T-helper 1 cell treated with Interleukin-12 subunit alpha and Interleukin-12 subunit beta and Interleukin-4 antibody, amounts not matched to agents 30 μg/mL and 1 μg/mL, for 36 hours (primary cell): ENCODE data around the gene SMC1B.

Experiments
- H3K27ac Mint-ChIP-seq: one replicate; pipeline ENCODE4 v1.8.0; 2021; ENCODE audit warnings: mild to moderate bottlenecking, mixed read lengths
- H3K27me3 Mint-ChIP-seq: one replicate; pipeline ENCODE4 v1.8.0; 2021; ENCODE audit warnings: low read depth, mixed read lengths
- H3K36me3 Mint-ChIP-seq: one replicate; pipeline ENCODE4 v1.8.0; 2021; ENCODE audit warnings: low read depth, mixed read lengths
- H3K4me1 Mint-ChIP-seq: one replicate; pipeline ENCODE4 v1.8.0; 2021; ENCODE audit warnings: low read depth, mixed read lengths
- H3K4me3 Mint-ChIP-seq: one replicate; pipeline ENCODE4 v1.8.0; 2021; ENCODE audit warnings: mild to moderate bottlenecking, moderate library complexity, mixed read lengths
- H3K9me3 Mint-ChIP-seq: one replicate; pipeline ENCODE4 v1.8.0; 2021; ENCODE audit warnings: mixed read lengths

SMC1B gene

GRCh38 chr22:45429981-45430775 is 16.8 kb upstream of the SMC1B start:
- H3K9me3 Mint-ChIP-seq: peaks cover 8% of the 10 kb centered on the region
- peaks cover 3% of the 10 kb centered on the region for H3K36me3 Mint-ChIP-seq
- H3K4me3 Mint-ChIP-seq: no peak overlapping the region
- H3K27ac Mint-ChIP-seq: no peak overlapping the region
- peaks cover 3% of the 10 kb centered on the region for H3K4me1 Mint-ChIP-seq
- no peaks in the 10 kb centered on the region for H3K27me3 Mint-ChIP-seq

- Mint-ChIP-seq H3K27me3 (no peaks in the 10 kb centered on the region), H3K9me3 (peaks cover 8% of the 10 kb centered on the region), H3K4me1 (peaks cover 3% of the 10 kb centered on the region), H3K4me3 (no peak overlapping the region), H3K27ac (no peak overlapping the region), H3K36me3 (peaks cover 3% of the 10 kb centered on the region)
Measured at GRCh38 chr22:45429424-45429823, 16.0 kb upstream of the SMC1B start.

GRCh38 chr22:45428391-45429385 is 15.3 kb upstream of the SMC1B start:
- peaks cover 8% of the 10 kb centered on the region for H3K9me3 Mint-ChIP-seq
- H3K4me1 Mint-ChIP-seq: peaks cover 3% of the 10 kb centered on the region
- H3K4me3 Mint-ChIP-seq: no peak overlapping the region
- H3K27me3 Mint-ChIP-seq: no peaks in the 10 kb centered on the region
- H3K36me3 Mint-ChIP-seq: peaks cover 3% of the 10 kb centered on the region
- H3K27ac Mint-ChIP-seq: no peak overlapping the region

- Mint-ChIP-seq H3K4me3 (no peak overlapping the region), H3K9me3 (peaks cover 8% of the 10 kb centered on the region), H3K36me3 (peaks cover 3% of the 10 kb centered on the region), H3K27me3 (no peaks in the 10 kb centered on the region), H3K27ac (no peak overlapping the region), H3K4me1 (peaks cover 3% of the 10 kb centered on the region)
Measured at GRCh38 chr22:45427114-45427513, 13.7 kb upstream of the SMC1B start.

GRCh38 chr22:45426387-45426786 is 13.0 kb upstream of the SMC1B start:
- H3K4me3 Mint-ChIP-seq: no peak overlapping the region
- H3K9me3 Mint-ChIP-seq: peaks cover 8% of the 10 kb centered on the region
- peaks cover 6% of the 10 kb centered on the region for H3K36me3 Mint-ChIP-seq
- H3K4me1 Mint-ChIP-seq: peaks cover 4% of the 10 kb centered on the region
- no peaks in the 10 kb centered on the region for H3K27me3 Mint-ChIP-seq
- H3K27ac Mint-ChIP-seq: no peak overlapping the region

GRCh38 chr22:45425531-45426265 is 12.3 kb upstream of the SMC1B start:
- H3K36me3 Mint-ChIP-seq: peaks cover 6% of the 10 kb centered on the region
- H3K9me3 Mint-ChIP-seq: peaks cover 8% of the 10 kb centered on the region
- H3K4me1 Mint-ChIP-seq: peaks cover 4% of the 10 kb centered on the region
- no peak overlapping the region for H3K4me3 Mint-ChIP-seq
- H3K27ac Mint-ChIP-seq: no peak overlapping the region
- no peaks in the 10 kb centered on the region for H3K27me3 Mint-ChIP-seq

- Mint-ChIP-seq H3K27ac (no peak overlapping the region), H3K27me3 (no peaks in the 10 kb centered on the region), H3K36me3 (peaks cover 11% of the 10 kb centered on the region), H3K4me3 (no peak overlapping the region), H3K9me3 (peaks cover 8% of the 10 kb centered on the region), H3K4me1 (peaks cover 7% of the 10 kb centered on the region)
Measured at GRCh38 chr22:45425101-45425500, 11.7 kb upstream of the SMC1B start.

GRCh38 chr22:45424241-45424731 is 10.9 kb upstream of the SMC1B start:
- H3K4me3 Mint-ChIP-seq: no peak overlapping the region
- H3K4me1 Mint-ChIP-seq: peaks cover 7% of the 10 kb centered on the region
- H3K9me3 Mint-ChIP-seq: peaks cover 8% of the 10 kb centered on the region
- H3K27me3 Mint-ChIP-seq: no peaks in the 10 kb centered on the region
- H3K36me3 Mint-ChIP-seq: peaks cover 13% of the 10 kb centered on the region
- no peak overlapping the region for H3K27ac Mint-ChIP-seq

GRCh38 chr22:45423524-45423923 is 10.1 kb upstream of the SMC1B start:
- no peaks in the 10 kb centered on the region for H3K27me3 Mint-ChIP-seq
- H3K4me1 Mint-ChIP-seq: peaks cover 9% of the 10 kb centered on the region
- H3K27ac Mint-ChIP-seq: no peak overlapping the region
- H3K36me3 Mint-ChIP-seq: peaks cover 20% of the 10 kb centered on the region
- H3K4me3 Mint-ChIP-seq: no peak overlapping the region
- H3K9me3 Mint-ChIP-seq: peaks cover 8% of the 10 kb centered on the region

GRCh38 chr22:45422237-45422983 is 9.0 kb upstream of the SMC1B start:
- no peak overlapping the region for H3K27ac Mint-ChIP-seq
- H3K4me1 Mint-ChIP-seq: peaks cover 6% of the 10 kb centered on the region

GRCh38 chr22:45421349-45422055 is 8.1 kb upstream of the SMC1B start:
- peaks cover under 1% of the 10 kb centered on the region for H3K9me3 Mint-ChIP-seq
- H3K4me1 Mint-ChIP-seq: peaks cover 8% of the 10 kb centered on the region
- H3K36me3 Mint-ChIP-seq: peaks cover 22% of the 10 kb centered on the region
- no peaks in the 10 kb centered on the region for H3K27me3 Mint-ChIP-seq
- no peak overlapping the region for H3K4me3 Mint-ChIP-seq
- no peak overlapping the region for H3K27ac Mint-ChIP-seq

More at GRCh38 chr22:45422237-45422983, 9.0 kb upstream of the SMC1B start:
- no peaks in the 10 kb centered on the region for H3K27me3 Mint-ChIP-seq
- H3K36me3 Mint-ChIP-seq: peaks cover 23% of the 10 kb centered on the region
- H3K9me3 Mint-ChIP-seq: peaks cover 8% of the 10 kb centered on the region
- H3K4me3 Mint-ChIP-seq: no peak overlapping the region

- H3K27ac Mint-ChIP-seq: no peak overlapping the region
- peaks cover 25% of the 10 kb centered on the region for H3K36me3 Mint-ChIP-seq
- no peaks in the 10 kb centered on the region for H3K9me3 Mint-ChIP-seq
- H3K4me3 Mint-ChIP-seq: no peak overlapping the region
- H3K4me1 Mint-ChIP-seq: peaks cover 8% of the 10 kb centered on the region
- H3K27me3 Mint-ChIP-seq: no peaks in the 10 kb centered on the region
Measured at GRCh38 chr22:45420539-45420938, 7.1 kb upstream of the SMC1B start.

GRCh38 chr22:45420011-45420410 is 6.6 kb upstream of the SMC1B start:
- Mint-ChIP-seq H3K27me3 (no peaks in the 10 kb centered on the region), H3K27ac (no peak overlapping the region), H3K9me3 (no peaks in the 10 kb centered on the region), H3K4me1 (peaks cover 9% of the 10 kb centered on the region), H3K4me3 (no peak overlapping the region), H3K36me3 (peaks cover 25% of the 10 kb centered on the region)
